Muscle layer of duodenum (tissue), 2 donors: ENCODE data around the gene PTPRG.

Source experiments
- H3K27ac ChIP-seq: one replicate; pipeline ENCODE4 v1.7.0; 2013; ENCODE audit warnings: mild to moderate bottlenecking, low read length
- H3K27me3 ChIP-seq: one replicate; pipeline ENCODE4 v1.7.0; 2013; ENCODE audit warnings: low read depth, mild to moderate bottlenecking, control low read depth, low read length
- H3K36me3 ChIP-seq, 2 donors: one replicate each; pipeline ENCODE4 v1.7.0; 2013; ENCODE audit warnings: low read length in 2 of 2, control low read depth in 1 of 2, mild to moderate bottlenecking in 1 of 2; ENCODE audit not compliant: insufficient read depth in 2 of 2, control insufficient read depth in 1 of 2
- H3K4me1 ChIP-seq, 2 donors: one replicate each; pipeline ENCODE4 v1.7.0; 2013; ENCODE audit warnings: low read length in 2 of 2, mild to moderate bottlenecking in 2 of 2, control low read depth in 1 of 2, moderate library complexity in 1 of 2; ENCODE audit not compliant: insufficient read depth in 2 of 2, control insufficient read depth in 1 of 2
- H3K4me3 ChIP-seq, 2 donors: one replicate each; pipeline ENCODE4 v1.7.0; 2013; ENCODE audit warnings: low read length in 2 of 2, low read depth in 1 of 2, mild to moderate bottlenecking in 1 of 2
- H3K9me3 ChIP-seq, 2 donors: one replicate each; pipeline ENCODE4 v1.7.0; 2013; ENCODE audit warnings: low read length in 2 of 2, control low read depth in 1 of 2, mild to moderate bottlenecking in 1 of 2; ENCODE audit not compliant: control insufficient read depth in 1 of 2
- donor health status: healthy.

The PTPRG gene

GRCh38 chr3:62197350-62198012, 636.1 kb downstream of the PTPRG start:
- H3K9me3 ChIP-seq = no peaks in the 10 kb centered on the region
- H3K4me1 ChIP-seq = no peaks in the 10 kb centered on the region
- peaks cover 4 to 10% of the 10 kb centered on the region in 2 donors for H3K36me3 ChIP-seq
- H3K27me3 ChIP-seq = no peaks in the 10 kb centered on the region
- no peak overlapping the region for H3K27ac ChIP-seq
- H3K4me3 ChIP-seq = no peak overlapping the region

- no peak overlapping the region for H3K4me3 ChIP-seq
- no peaks in the 10 kb centered on the region for H3K27me3 ChIP-seq
- peaks cover 9 to 12% of the 10 kb centered on the region in 2 donors for H3K36me3 ChIP-seq
- H3K9me3 ChIP-seq = no peaks in the 10 kb centered on the region
- no peaks in the 10 kb centered on the region for H3K4me1 ChIP-seq
- no peak overlapping the region for H3K27ac ChIP-seq
Observed at GRCh38 chr3:62199126-62199525, 637.8 kb downstream of the PTPRG start.

DNA sequence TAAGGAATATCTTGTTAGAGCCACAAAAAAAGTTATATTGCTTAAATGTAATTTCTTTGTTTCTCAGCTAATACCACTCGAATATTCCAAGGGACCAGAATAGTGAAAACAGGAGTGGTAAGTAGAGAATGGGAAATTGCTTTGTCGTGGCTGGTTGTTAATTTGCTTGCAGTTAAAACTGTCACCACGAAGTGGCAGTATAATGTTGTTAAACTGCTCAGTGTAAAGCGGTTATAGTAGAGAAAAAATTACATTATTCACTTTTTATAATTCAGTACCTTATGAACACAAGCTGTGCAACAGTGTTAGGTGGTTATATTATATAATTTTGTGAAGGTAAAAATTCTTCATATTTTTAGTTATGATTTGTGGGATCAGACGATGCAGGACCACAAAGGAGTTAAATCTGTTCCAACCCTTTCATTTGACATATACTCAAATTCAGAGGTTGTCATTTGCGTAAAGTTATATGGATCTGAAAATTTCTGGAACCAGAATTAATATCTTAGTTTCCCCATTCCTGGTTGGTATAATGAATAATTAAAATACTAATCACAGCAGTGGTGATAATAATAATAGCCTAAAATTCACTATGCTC, 640.2 kb downstream of the PTPRG start:
- H3K27me3 ChIP-seq = no peaks in the 10 kb centered on the region
- H3K9me3 ChIP-seq = no peaks in the 10 kb centered on the region
- peaks cover 9 to 10% of the 10 kb centered on the region in 2 donors for H3K36me3 ChIP-seq
- H3K27ac ChIP-seq = no peak overlapping the region
- no peak overlapping the region for H3K4me3 ChIP-seq
- no peaks in the 10 kb centered on the region for H3K4me1 ChIP-seq

GRCh38 chr3:62203152-62203551, 641.8 kb downstream of the PTPRG start:
- H3K4me1 ChIP-seq = no peaks in the 10 kb centered on the region
- no peaks in the 10 kb centered on the region for H3K9me3 ChIP-seq
- H3K27me3 ChIP-seq = no peaks in the 10 kb centered on the region
- no peak overlapping the region for H3K27ac ChIP-seq
- H3K36me3 ChIP-seq = peaks cover 6 to 10% of the 10 kb centered on the region in 2 donors
- no peak overlapping the region for H3K4me3 ChIP-seq

DNA sequence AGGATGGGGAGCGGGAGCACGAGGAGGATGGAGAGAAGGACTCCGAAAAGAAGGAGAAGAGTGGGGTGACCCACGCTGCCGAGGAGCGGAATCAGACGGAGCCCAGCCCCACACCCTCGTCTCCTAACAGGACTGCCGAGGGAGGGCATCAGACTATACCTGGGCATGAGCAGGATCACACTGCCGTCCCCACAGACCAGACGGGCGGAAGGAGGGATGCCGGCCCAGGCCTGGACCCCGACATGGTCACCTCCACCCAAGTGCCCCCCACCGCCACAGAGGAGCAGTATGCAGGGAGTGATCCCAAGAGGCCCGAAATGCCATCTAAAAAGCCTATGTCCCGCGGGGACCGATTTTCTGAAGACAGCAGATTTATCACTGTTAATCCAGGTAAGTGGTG, 642.2 kb downstream of the PTPRG start:
- H3K4me3 ChIP-seq = no peak overlapping the region
- H3K36me3 ChIP-seq = peaks cover 6 to 10% of the 10 kb centered on the region in 2 donors
- H3K4me1 ChIP-seq = no peaks in the 10 kb centered on the region
- H3K27me3 ChIP-seq = no peaks in the 10 kb centered on the region
- no peaks in the 10 kb centered on the region for H3K9me3 ChIP-seq
- H3K27ac ChIP-seq = no peak overlapping the region

DNA sequence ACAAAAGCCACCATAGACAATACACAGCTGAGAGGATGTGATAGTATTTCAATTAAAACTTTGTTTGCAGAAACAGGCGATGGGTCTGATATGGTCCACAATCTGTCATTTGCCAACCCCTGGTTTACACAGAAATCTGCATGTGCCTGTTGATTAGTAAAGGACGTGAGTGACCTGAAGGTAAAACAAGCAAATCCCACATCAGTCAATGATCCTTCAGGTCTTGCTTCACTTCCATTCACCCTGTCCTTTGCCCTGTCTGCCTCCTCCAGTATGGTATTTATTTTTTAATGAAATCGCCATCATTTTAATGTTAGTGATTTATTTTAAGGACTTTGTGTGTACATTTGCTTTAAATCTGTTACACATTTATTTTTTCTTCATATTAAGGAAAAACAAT, 645.8 kb downstream of the PTPRG start:
- H3K27ac ChIP-seq = no peak overlapping the region
- no peaks in the 10 kb centered on the region for H3K9me3 ChIP-seq
- H3K4me1 ChIP-seq = no peaks in the 10 kb centered on the region
- H3K36me3 ChIP-seq = peaks cover 6 to 10% of the 10 kb centered on the region in 2 donors
- H3K4me3 ChIP-seq = no peak overlapping the region
- H3K27me3 ChIP-seq = no peaks in the 10 kb centered on the region

- H3K36me3 ChIP-seq = peaks cover 5 to 6% of the 10 kb centered on the region in 2 donors
- H3K27ac ChIP-seq = no peak overlapping the region
- no peak overlapping the region for H3K4me3 ChIP-seq
- no peaks in the 10 kb centered on the region for H3K9me3 ChIP-seq
- no peaks in the 10 kb centered on the region for H3K4me1 ChIP-seq
- no peaks in the 10 kb centered on the region for H3K27me3 ChIP-seq
Observed at GRCh38 chr3:62208385-62208784, 647.0 kb downstream of the PTPRG start.

GRCh38 chr3:62209101-62209500, 647.7 kb downstream of the PTPRG start:
- H3K36me3 ChIP-seq = peaks cover 0 to 1% of the 10 kb centered on the region in 2 donors
- no peak overlapping the region for H3K27ac ChIP-seq
- no peaks in the 10 kb centered on the region for H3K9me3 ChIP-seq
- H3K4me1 ChIP-seq = no peaks in the 10 kb centered on the region
- H3K4me3 ChIP-seq = no peak overlapping the region
- no peaks in the 10 kb centered on the region for H3K27me3 ChIP-seq

DNA sequence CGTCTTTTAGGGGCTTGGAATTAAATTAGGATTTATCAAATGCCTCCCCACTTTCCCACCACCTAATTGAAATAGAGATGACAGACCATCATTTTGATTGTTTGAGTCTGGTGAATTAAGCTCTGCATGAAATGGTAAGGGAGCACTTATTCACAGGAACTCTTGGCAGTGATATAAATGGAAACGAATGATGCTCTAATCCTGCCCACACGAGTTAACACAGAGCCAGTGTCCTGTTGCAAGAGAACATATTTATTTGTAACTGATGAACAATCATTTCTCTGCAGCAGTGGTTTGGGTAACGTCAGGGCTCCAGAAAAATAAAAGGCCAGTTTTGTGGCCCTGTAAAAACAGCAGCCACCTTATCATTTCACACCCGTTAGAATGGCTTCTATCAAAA, 648.6 kb downstream of the PTPRG start:
- H3K9me3 ChIP-seq = no peaks in the 10 kb centered on the region
- no peak overlapping the region for H3K27ac ChIP-seq
- H3K4me3 ChIP-seq = no peak overlapping the region
- no peaks in the 10 kb centered on the region for H3K36me3 ChIP-seq
- H3K27me3 ChIP-seq = no peaks in the 10 kb centered on the region
- no peaks in the 10 kb centered on the region for H3K4me1 ChIP-seq

GRCh38 chr3:62211675-62212429, 650.5 kb downstream of the PTPRG start:
- no peaks in the 10 kb centered on the region for H3K36me3 ChIP-seq
- H3K4me1 ChIP-seq = no peaks in the 10 kb centered on the region
- H3K27me3 ChIP-seq = no peaks in the 10 kb centered on the region
- H3K9me3 ChIP-seq = no peaks in the 10 kb centered on the region
- no peak overlapping the region for H3K4me3 ChIP-seq
- no peak overlapping the region for H3K27ac ChIP-seq

GRCh38 chr3:62214850-62215249, 653.5 kb downstream of the PTPRG start:
- no peak overlapping the region for H3K27ac ChIP-seq
- H3K4me1 ChIP-seq = no peaks in the 10 kb centered on the region
- H3K4me3 ChIP-seq = no peak overlapping the region
- H3K27me3 ChIP-seq = no peaks in the 10 kb centered on the region
- H3K36me3 ChIP-seq = peaks cover 0 to 12% of the 10 kb centered on the region in 2 donors
- H3K9me3 ChIP-seq = no peaks in the 10 kb centered on the region
